K562 (cell line): ENCODE results near the gene IARS2. TPM values are rescaled to one million over a fixed set of nuclear protein-coding genes. Genes with fewer than 3 reads are reported as not detected.
"Not testable (repeated sequence)": the region's sequence is repeated elsewhere in the genome, so short reads cannot be mapped to it uniquely, and the experiment has no call there.

Source experiments
- ATF1 ChIP-seq, 2 experiments: fragments of 450-650 bp in 1 of 2; IDR thresholded peaks; 2 replicates each; pipeline ENCODE4 v1.6.1; 2016; ENCODE audit warnings: missing compliant biosample characterization in 1 of 2, missing genetic modification characterization in 1 of 2
- ATF7 ChIP-seq: fragments of 450-650 bp; IDR thresholded peaks from 2 replicates; pipeline ENCODE4 v1.7.1; 2014; ENCODE audit warnings: mild to moderate bottlenecking, moderate library complexity
- BRD9 ChIP-seq: fragments of 450-650 bp; IDR thresholded peaks from 2 replicates; pipeline ENCODE4 v1.6.1; 2018; ENCODE audit warnings: low read depth; ENCODE audit not compliant: partially characterized antibody
- CREM ChIP-seq: IDR thresholded peaks from 2 replicates; pipeline ENCODE4 v1.6.1; 2014; ENCODE audit warnings: antibody characterized with exemption, low read depth
- DPF2 ChIP-seq: fragments of 450-650 bp; IDR thresholded peaks from 2 replicates; pipeline ENCODE4 v1.6.1; 2016
- HDAC2 ChIP-seq: fragments of 450-650 bp; IDR thresholded peaks from 2 replicates; pipeline ENCODE4 v1.6.1; 2016; ENCODE audit warnings: mild to moderate bottlenecking
- HDGF ChIP-seq: fragments of 450-650 bp; IDR thresholded peaks from 2 replicates; pipeline ENCODE4 v1.6.1; 2016
- KDM1A ChIP-seq, 2 experiments: fragments of 450-650 bp; IDR thresholded peaks; 2 replicates each; pipeline ENCODE4 v1.6.1; 2016; ENCODE audit warnings: mild to moderate bottlenecking in 2 of 2
- MYC ChIP-seq, 2 experiments: fragments of 250-450 bp in 1 of 2; sonication (Bioruptor Pico) in 1 of 2; IDR thresholded peaks; 2 replicates each; pipeline versions ENCODE4 v1.5.1 to v1.6.1; 2012 to 2021; ENCODE audit warnings: low read depth in 2 of 2, borderline replicate concordance in 1 of 2, improper control_type of control experiment in 1 of 2, low read length in 1 of 2, mild to moderate bottlenecking in 1 of 2, moderate library complexity in 1 of 2
- NRF1 ChIP-seq, 2 experiments: fragments of 450-650 bp; IDR thresholded peaks in 1 of 2; conservative IDR thresholded peaks in 1 of 2; 2 replicates each; pipeline ENCODE4 v1.6.1; 2014; ENCODE audit warnings: mild to moderate bottlenecking in 2 of 2
- TOE1 ChIP-seq, 2 experiments: fragments of 450-650 bp in 1 of 2; sonication (generic) in 1 of 2; formaldehyde crosslinking in 1 of 2; IDR thresholded peaks; 2 replicates each; pipeline versions ENCODE4 v1.7.1 to v1.8.0; 2016 to 2022; ENCODE audit warnings: borderline replicate concordance in 2 of 2, mild to moderate bottlenecking in 2 of 2, antibody characterized with exemption in 1 of 2, inconsistent platforms in 1 of 2, low read depth in 1 of 2, missing genetic modification reagents in 1 of 2, moderate library complexity in 1 of 2
- polyA plus RNA-seq, 8 experiments: library from polyadenylated mRNA; depleted of rRNA in 4 of 8; stranded (reverse) in 5 of 8; unstranded in 3 of 8; fragments of >200 nt; fragmentation: Nextera tagmentation in 2 of 8; fragmentation: Illumina TruSeq in 1 of 8; extraction: Ambion mirVana in 2 of 8; extraction: Trizol in 1 of 8; gene quantifications; 2 replicates each; pipeline versions ENCODE4 v1.2.1 to v1.2.3, GENCODE V29; 2011 to 2014; ENCODE audit warnings: inconsistent platforms in 1 of 8, missing spikeins in 1 of 8
- total RNA-seq, 7 experiments: library from RNA; depleted of rRNA in 6 of 7; stranded (reverse); fragments of >200 nt in 6 of 7; fragmentation: Illumina TruSeq in 2 of 7; extraction: Trizol in 2 of 7; gene quantifications; 2 replicates each; pipeline versions ENCODE4 v1.2.1 to v1.2.3, GENCODE V29; 2011 to 2021; ENCODE audit warnings: low replicate concordance in 1 of 7
- TF ChIP-seq, protein P1 (sequence below): fragments of 450-650 bp; formaldehyde crosslinking; IDR thresholded peaks from 2 replicates; pipeline ENCODE4 v1.4.0; 2022; ENCODE audit warnings: missing genetic modification characterization
- TF ChIP-seq, protein P2 (sequence below): fragments of 450-650 bp; formaldehyde crosslinking; IDR thresholded peaks from 2 replicates; pipeline ENCODE4 v1.4.0; 2020; ENCODE audit warnings: mild to moderate bottlenecking, moderate library complexity

The IARS2 gene
- total and polyA plus RNA-seq, 9 of the 15 experiments (the other 6 are each of a cell fraction or from before 2014, with no cell fraction given): 39.6 to 127 (median 93.8) TPM

DNA sequence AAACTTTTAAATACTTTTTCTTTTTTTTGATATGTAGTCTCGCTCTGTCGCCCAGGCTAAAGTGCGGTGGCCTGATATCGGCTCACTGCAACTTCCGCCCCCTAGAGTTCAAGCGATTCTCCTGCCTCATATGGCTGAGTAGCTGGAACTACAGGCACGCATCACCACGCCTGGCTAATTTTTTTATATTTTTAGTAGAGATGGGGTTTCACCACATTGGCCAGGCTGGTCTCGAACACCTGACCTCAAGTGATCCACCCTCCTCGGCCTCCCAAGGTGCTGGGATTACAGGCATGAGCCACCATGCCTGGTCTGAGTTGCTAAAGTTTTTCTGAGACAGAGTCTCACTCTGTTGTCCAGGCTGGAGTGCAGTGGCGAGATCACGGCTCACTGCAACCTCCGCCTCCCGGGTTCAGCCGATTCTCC, 7.7 kb upstream of the IARS2 start (continued):
- TF ChIP-seq, protein P1, sequence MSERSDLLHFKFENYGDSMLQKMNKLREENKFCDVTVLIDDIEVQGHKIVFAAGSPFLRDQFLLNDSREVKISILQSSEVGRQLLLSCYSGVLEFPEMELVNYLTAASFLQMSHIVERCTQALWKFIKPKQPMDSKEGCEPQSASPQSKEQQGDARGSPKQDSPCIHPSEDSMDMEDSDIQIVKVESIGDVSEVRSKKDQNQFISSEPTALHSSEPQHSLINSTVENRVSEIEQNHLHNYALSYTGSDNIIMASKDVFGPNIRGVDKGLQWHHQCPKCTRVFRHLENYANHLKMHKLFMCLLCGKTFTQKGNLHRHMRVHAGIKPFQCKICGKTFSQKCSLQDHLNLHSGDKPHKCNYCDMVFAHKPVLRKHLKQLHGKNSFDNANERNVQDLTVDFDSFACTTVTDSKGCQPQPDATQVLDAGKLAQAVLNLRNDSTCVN (CRISPR knock-in tag): 0 out of 2 replicates have a peak, but pooled peaks have one; percentile 65
- TF ChIP-seq DPF2 (0 out of 2 replicates have a peak, but pooled peaks have one; percentile 59), KDM1A (IDR thresholded peaks at IDR 0.05) (peak; percentile 34 to 69; a peak in 2 of 4 replicates), ATF7 (peak; percentile 22; the same call in 1 of the 2 replicates), TOE1 (IDR thresholded peaks at IDR 0.05; ENCODE audit: borderline replicate concordance) (0 out of 2 replicates have a peak, but pooled peaks have one; percentile 44), HDAC2 (peak; percentile 17; the same call in 1 of the 2 replicates), NRF1 (conservative IDR thresholded peaks at IDR 0.05 in 1 of 2, IDR thresholded peaks at IDR 0.05 in 1 of 2) (0 out of 4 replicates have a peak, but pooled peaks of 1 of the 2 experiments have one; percentile 5), ATF1 (tag; IDR thresholded peaks at IDR 0.05) (peak; percentile 37; the same call in 1 of the 2 replicates), HDGF (0 out of 2 replicates have a peak, but pooled peaks have one; percentile 66), MYC (IDR thresholded peaks at IDR 0.05; ENCODE audit: low read depth, low read length) (peak; percentile 12; the same call in 1 of the 2 replicates), CREM (peak; percentile 54; the same call in 1 of the 2 replicates), BRD9 (peak; percentile 10)
- TF ChIP-seq TOE1 (CRISPR knock-in tag; IDR thresholded peaks at IDR 0.05; ENCODE audit: borderline replicate concordance, low read depth); ATF1 (CRISPR knock-in tag; IDR thresholded peaks at IDR 0.05); MYC (CRISPR knock-in tag; IDR thresholded peaks at IDR 0.05; ENCODE audit: borderline replicate concordance, low read depth): not testable (repeated sequence)
- TF ChIP-seq, protein P2, sequence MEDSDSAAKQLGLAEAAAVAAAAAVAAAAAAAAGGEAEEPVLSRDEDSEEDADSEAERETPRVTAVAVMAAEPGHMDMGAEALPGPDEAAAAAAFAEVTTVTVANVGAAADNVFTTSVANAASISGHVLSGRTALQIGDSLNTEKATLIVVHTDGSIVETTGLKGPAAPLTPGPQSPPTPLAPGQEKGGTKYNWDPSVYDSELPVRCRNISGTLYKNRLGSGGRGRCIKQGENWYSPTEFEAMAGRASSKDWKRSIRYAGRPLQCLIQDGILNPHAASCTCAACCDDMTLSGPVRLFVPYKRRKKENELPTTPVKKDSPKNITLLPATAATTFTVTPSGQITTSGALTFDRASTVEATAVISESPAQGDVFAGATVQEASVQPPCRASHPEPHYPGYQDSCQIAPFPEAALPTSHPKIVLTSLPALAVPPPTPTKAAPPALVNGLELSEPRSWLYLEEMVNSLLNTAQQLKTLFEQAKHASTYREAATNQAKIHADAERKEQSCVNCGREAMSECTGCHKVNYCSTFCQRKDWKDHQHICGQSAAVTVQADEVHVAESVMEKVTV: peak; percentile 10; the same call in 1 of the 2 replicates
